ENCODE measurements around the gene ITPR1.

DNA sequence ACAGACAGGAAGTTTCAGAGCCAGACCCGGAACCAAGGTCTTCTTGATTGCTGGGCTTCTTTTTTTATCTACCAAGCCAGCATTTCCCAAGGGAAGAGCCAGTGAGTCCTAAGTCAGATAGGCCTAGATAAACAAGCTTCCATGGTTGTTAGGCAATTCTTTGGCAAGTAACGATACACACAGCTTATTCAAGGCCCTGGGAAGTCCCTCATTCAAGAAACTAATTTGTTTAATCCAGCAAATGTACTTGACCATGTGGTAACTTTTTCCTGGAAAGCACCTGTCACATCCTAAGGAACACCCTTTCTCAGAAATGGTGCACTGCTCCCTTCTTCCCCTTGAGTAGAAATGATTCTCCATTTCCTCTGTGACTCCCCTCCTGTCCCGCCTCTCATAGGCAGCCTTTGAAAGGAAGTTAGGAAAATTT, 209.9 kb downstream of the ITPR1 start:
- no peak for TF ChIP-seq BHLHE40 (IDR thresholded peaks at IDR 0.05; ENCODE audit: low read depth, low read length)
- TF ChIP-seq CTCF (conservative IDR thresholded peaks at IDR 0.05; ENCODE audit: low read depth, low read length) = no peak
